CD4-positive, alpha-beta T cell treated with Interleukin-6 for 4 hours (primary cell): ENCODE data around the gene DDIT4L.
"Not testable (repeated sequence)": the region's sequence is repeated elsewhere in the genome, so short reads cannot be mapped to it uniquely, and the experiment has no call there.

ENCODE experiments used
- DNase-seq: peaks from one replicate; pipeline ENCODE4 v3.0.0-alpha.2; 2020; ENCODE audit warnings: mixed read lengths

The DDIT4L gene

GRCh38 chr4:100189820-100190642 lies at the start of gene DDIT4L:
DDIT4L (minus strand) TSS chr4:100190468; CDS start chr4:100189983, 485 bp downstream.
- DNase-seq = peak; percentile 29

GRCh38 chr4:100240008-100240407 lies 49.7 kb upstream of the DDIT4L start:
- DNase-seq = no peak

- no peak for DNase-seq
Observed at GRCh38 chr4:100224721-100225120, 34.5 kb upstream of the DDIT4L start.

GRCh38 chr4:100224160-100224559 lies 33.9 kb upstream of the DDIT4L start:
- DNase-seq = no peak

- no peak for DNase-seq
Observed at GRCh38 chr4:100208964-100209363, 18.7 kb upstream of the DDIT4L start.

- DNase-seq = no peak
Observed at GRCh38 chr4:100208459-100208858, 18.2 kb upstream of the DDIT4L start.

- DNase-seq = no peak
Observed at GRCh38 chr4:100206850-100207249, 16.6 kb upstream of the DDIT4L start.

- DNase-seq = no peak
Observed at GRCh38 chr4:100198061-100198460, 7.8 kb upstream of the DDIT4L start.

- not testable (repeated sequence) for DNase-seq
Observed at GRCh38 chr4:100196388-100197071, 6.3 kb upstream of the DDIT4L start.

GRCh38 chr4:100190643-100191600 lies 654 bp upstream of the DDIT4L start:
- DNase-seq = no peak

GRCh38 chr4:100188829-100189228 lies 1.4 kb downstream of the DDIT4L start:
- no peak for DNase-seq

- no peak for DNase-seq
Observed at GRCh38 chr4:100187781-100188180, 2.5 kb downstream of the DDIT4L start.

- DNase-seq = no peak
Observed at GRCh38 chr4:100184787-100185186, 5.5 kb downstream of the DDIT4L start.

- DNase-seq = no peak
Observed at GRCh38 chr4:100177855-100178254, 12.4 kb downstream of the DDIT4L start.

GRCh38 chr4:100177126-100177525 lies 13.1 kb downstream of the DDIT4L start:
- no peak for DNase-seq

GRCh38 chr4:100175858-100176257 lies 14.4 kb downstream of the DDIT4L start:
- no peak for DNase-seq

GRCh38 chr4:100174985-100175383 lies 15.3 kb downstream of the DDIT4L start:
- no peak for DNase-seq

- DNase-seq = no peak
Observed at GRCh38 chr4:100170986-100171385, 19.3 kb downstream of the DDIT4L start.

GRCh38 chr4:100169491-100170485 lies 20.5 kb downstream of the DDIT4L start:
- no peak for DNase-seq

GRCh38 chr4:100168521-100168920 lies 21.7 kb downstream of the DDIT4L start:
- DNase-seq = no peak

- DNase-seq = no peak
Observed at GRCh38 chr4:100166297-100167039, 23.8 kb downstream of the DDIT4L start.
